Stimulated activated CD4-positive, alpha-beta T cell treated with anti-CD3 and anti-CD28 coated beads, TNF-alpha, amount 100 ng/mL, for 4 hours (primary cell): ENCODE results near the gene PLA2G2C.

Source experiments
- DNase-seq, 3 experiments: peaks; one replicate each; pipeline ENCODE4 v3.0.0-alpha.2; 2020; ENCODE audit warnings: low read depth in 3 of 3

Gene PLA2G2C

GRCh38 chr1:20209471-20209870 lies 23.2 kb upstream of the PLA2G2C start:
- no peak for DNase-seq

- no peak for DNase-seq
These were observed 21.2 kb upstream of the PLA2G2C start for GRCh38 chr1:20207546-20207945.

GRCh38 chr1:20202166-20202565 lies 15.8 kb upstream of the PLA2G2C start:
- no peak for DNase-seq

GRCh38 chr1:20200966-20201365 lies 14.6 kb upstream of the PLA2G2C start:
- DNase-seq: no peak

- no peak for DNase-seq
These were observed 13.5 kb upstream of the PLA2G2C start for GRCh38 chr1:20199840-20200239.

GRCh38 chr1:20199403-20199802 lies 13.1 kb upstream of the PLA2G2C start:
- no peak for DNase-seq

GRCh38 chr1:20198918-20199317 lies 12.6 kb upstream of the PLA2G2C start:
- DNase-seq: no peak

GRCh38 chr1:20198296-20198695 lies 12.0 kb upstream of the PLA2G2C start:
- DNase-seq: no peak

GRCh38 chr1:20197329-20197791 lies 11.0 kb upstream of the PLA2G2C start:
- no peak for DNase-seq

GRCh38 chr1:20195462-20195780 lies 9.1 kb upstream of the PLA2G2C start:
- DNase-seq: no peak

GRCh38 chr1:20194757-20195461 lies 8.6 kb upstream of the PLA2G2C start:
- DNase-seq: peak; percentile 52 to 67 (median 56)

- no peak for DNase-seq
These were observed 7.9 kb upstream of the PLA2G2C start for GRCh38 chr1:20194224-20194623.

GRCh38 chr1:20192871-20193411 lies 6.6 kb upstream of the PLA2G2C start:
- DNase-seq: no peak

- no peak for DNase-seq
These were observed 6.0 kb upstream of the PLA2G2C start for GRCh38 chr1:20192364-20192763.

GRCh38 chr1:20191266-20191825 lies 5.0 kb upstream of the PLA2G2C start:
- DNase-seq: no peak

- no peak for DNase-seq
These were observed 4.2 kb upstream of the PLA2G2C start for GRCh38 chr1:20190256-20191160.

- DNase-seq: no peak
These were observed 3.3 kb upstream of the PLA2G2C start for GRCh38 chr1:20189664-20190063.

GRCh38 chr1:20188455-20188817 lies 2.1 kb upstream of the PLA2G2C start:
- DNase-seq: no peak

- DNase-seq: no peak
These were observed 1.6 kb upstream of the PLA2G2C start for GRCh38 chr1:20187813-20188454.

GRCh38 chr1:20187103-20187812 lies 940 bp upstream of the PLA2G2C start:
- DNase-seq: no peak
